HL-60/S4 (cell line): ENCODE results near the gene OR9I1.

Source experiments
- in situ Hi-C: fragments of 300-500 bp; cut with MboI; formaldehyde crosslinking; loops from 2 replicates; pipeline ENCODE4 v1.14.3; 2022; ENCODE audit warnings: low sequenced_read_pairs

OR9I1 gene

GRCh38 chr11:58125469-58125868 is at the start of gene OR9I1:
TSS of gene OR9I1 (minus strand) at chr11:58125530. CDS start at chr11:58119444, 6,086 bp downstream.
- in situ Hi-C loops, result no loop called here

GRCh38 chr11:58165504-58166106 is 40.3 kb upstream of the OR9I1 start:
- in situ Hi-C loops, result no loop called here

- in situ Hi-C loops, result no loop called here
Observed at GRCh38 chr11:58164990-58165389, 39.7 kb upstream of the OR9I1 start.

- in situ Hi-C loops, result no loop called here
Observed at GRCh38 chr11:58164389-58164788, 39.1 kb upstream of the OR9I1 start.

- in situ Hi-C loops, result no loop called here
Observed at GRCh38 chr11:58152781-58153180, 27.5 kb upstream of the OR9I1 start.

GRCh38 chr11:58142761-58143160 is 17.4 kb upstream of the OR9I1 start:
- in situ Hi-C loops, result no loop called here

- in situ Hi-C loops, result no loop called here
Observed at GRCh38 chr11:58135171-58135570, 9.8 kb upstream of the OR9I1 start.

GRCh38 chr11:58134151-58134550 is 8.8 kb upstream of the OR9I1 start:
- in situ Hi-C loops, result no loop called here

- in situ Hi-C loops, result no loop called here
Observed at GRCh38 chr11:58133309-58134076, 8.2 kb upstream of the OR9I1 start.

- in situ Hi-C loops, result no loop called here
Observed at GRCh38 chr11:58127350-58127749, 2.0 kb upstream of the OR9I1 start.

GRCh38 chr11:58121096-58121495 is 4.2 kb downstream of the OR9I1 start:
- in situ Hi-C loops, result no loop called here

GRCh38 chr11:58097437-58097836 is 27.9 kb downstream of the OR9I1 start:
- in situ Hi-C loops, result no loop called here

- in situ Hi-C loops, result no loop called here
Observed at GRCh38 chr11:58086528-58086927, 38.8 kb downstream of the OR9I1 start.

GRCh38 chr11:58075781-58076180 is 49.5 kb downstream of the OR9I1 start:
- in situ Hi-C loops, result no loop called here

- in situ Hi-C loops, result no loop called here
Observed at GRCh38 chr11:58070585-58070984, 54.7 kb downstream of the OR9I1 start.

GRCh38 chr11:58068655-58069054 is 56.7 kb downstream of the OR9I1 start:
- in situ Hi-C loops, result no loop called here

- in situ Hi-C loops, result no loop called here
Observed at GRCh38 chr11:58067685-58068084, 57.6 kb downstream of the OR9I1 start.
